OCI-LY3 (cell line): ENCODE data around the gene TACR3.
"Not testable (repeated sequence)": the region's sequence is repeated elsewhere in the genome, so short reads cannot be mapped to it uniquely, and the experiment has no call there.

Experiments used
- H2AFZ ChIP-seq: fragments of 200-600, 300-600 bp; shearing (Covaris generic); 2 replicates; pipeline ENCODE4 v1.6.0; 2014; ENCODE audit warnings: antibody characterized with exemption, low read depth, low read length
- H3K27ac ChIP-seq: fragments of 200-600, 300-600 bp; sonication (generic); 2 replicates; pipeline ENCODE4 v1.5.1; 2014; ENCODE audit warnings: mild to moderate bottlenecking, low read length, moderate library complexity, mixed read lengths
- H3K27me3 ChIP-seq: fragments of 200-600, 300-600 bp; sonication (generic); 2 replicates; pipeline ENCODE4 v1.6.1; 2014; ENCODE audit warnings: low read depth, low read length, mixed read lengths
- H3K36me3 ChIP-seq: fragments of 200-600, 300-600 bp; sonication (generic); replicated peaks from 2 replicates; pipeline ENCODE3; 2014; ENCODE audit warnings: low read depth, low read length, mixed read lengths
- H3K4me1 ChIP-seq: fragments of 300-600, 200-600 bp; sonication (generic); 2 replicates; pipeline ENCODE4 v1.6.1; 2014; ENCODE audit warnings: low read length, mixed read lengths
- H3K4me2 ChIP-seq: fragments of 200-600, 300-600 bp; sonication (generic); 2 replicates; pipeline ENCODE4 v1.6.1; 2014; ENCODE audit warnings: low read length, mixed read lengths
- H3K4me3 ChIP-seq: fragments of 300-600, 200-600 bp; sonication (generic); 2 replicates; pipeline ENCODE4 v1.5.1; 2014; ENCODE audit warnings: antibody characterized with exemption, mild to moderate bottlenecking, low read length, moderate library complexity
- H3K79me2 ChIP-seq: fragments of 300-600, 200-600 bp; shearing (Covaris generic); 2 replicates; pipeline ENCODE4 v1.6.1; 2014; ENCODE audit warnings: mild to moderate bottlenecking, low read length, mixed read lengths
- H3K9ac ChIP-seq: fragments of 300-600, 200-600 bp; shearing (Covaris generic); 2 replicates; pipeline ENCODE4 v1.6.0; 2014; ENCODE audit warnings: mild to moderate bottlenecking, low read length, moderate library complexity
- H3K9me3 ChIP-seq: fragments of 200-600, 300-600 bp; shearing (Covaris generic); 2 replicates; pipeline ENCODE4 v1.6.1; 2014; ENCODE audit warnings: low read length, mixed read lengths; ENCODE audit not compliant: insufficient read depth
- H4K20me1 ChIP-seq: fragments of 200-600, 300-600 bp; sonication (generic); 2 replicates; pipeline ENCODE4 v1.6.1; 2016; ENCODE audit warnings: low read length, mixed read lengths; ENCODE audit not compliant: insufficient read depth
- EZH2phosphoT487 ChIP-seq: fragments of 200-600 bp; shearing (Covaris generic); IDR thresholded peaks from 2 replicates; pipeline ENCODE4 v1.6.1; 2018; ENCODE audit warnings: antibody characterized with exemption, mixed run types, low read depth
- TF ChIP-seq, protein P1 (sequence below): fragments of 200-600, 300-600 bp; sonication (generic); IDR thresholded peaks from 2 replicates; pipeline ENCODE4 v1.5.1; 2014; ENCODE audit warnings: antibody characterized with exemption, low read length, low read depth

Gene TACR3

DNA sequence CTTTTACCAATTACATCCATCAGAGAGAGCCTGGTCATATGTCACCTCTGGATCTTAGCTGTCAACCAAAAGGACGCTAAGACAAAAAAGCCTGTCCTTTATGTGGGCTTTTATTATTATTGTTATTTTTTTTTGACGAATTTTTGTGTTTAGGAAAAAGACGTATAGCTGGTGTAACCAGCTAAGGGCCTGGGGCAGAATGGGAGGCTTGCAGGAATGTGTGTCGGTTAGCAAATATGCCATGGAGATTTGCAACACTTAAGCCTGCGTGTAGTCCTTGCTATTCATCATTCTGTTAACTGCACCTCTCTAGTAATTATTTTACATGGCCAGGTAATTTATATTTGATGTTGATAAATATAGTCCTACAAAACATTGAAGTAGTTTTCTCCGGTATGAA, 93.5 kb downstream of the TACR3 start:
- no peak overlapping the region for H3K27ac ChIP-seq
- H2AFZ ChIP-seq = no peak overlapping the region
- H3K4me1 ChIP-seq = no peaks in the 10 kb centered on the region
- H3K4me3 ChIP-seq = no peak overlapping the region
- no peaks in the 10 kb centered on the region for H3K27me3 ChIP-seq
- no peaks in the 10 kb centered on the region for H4K20me1 ChIP-seq
- no peaks in the 10 kb centered on the region for H3K79me2 ChIP-seq
- no peak overlapping the region for H3K9ac ChIP-seq
- no peaks in the 10 kb centered on the region for H3K9me3 ChIP-seq
- TF ChIP-seq EZH2phosphoT487 = no peak
- TF ChIP-seq, protein P1, sequence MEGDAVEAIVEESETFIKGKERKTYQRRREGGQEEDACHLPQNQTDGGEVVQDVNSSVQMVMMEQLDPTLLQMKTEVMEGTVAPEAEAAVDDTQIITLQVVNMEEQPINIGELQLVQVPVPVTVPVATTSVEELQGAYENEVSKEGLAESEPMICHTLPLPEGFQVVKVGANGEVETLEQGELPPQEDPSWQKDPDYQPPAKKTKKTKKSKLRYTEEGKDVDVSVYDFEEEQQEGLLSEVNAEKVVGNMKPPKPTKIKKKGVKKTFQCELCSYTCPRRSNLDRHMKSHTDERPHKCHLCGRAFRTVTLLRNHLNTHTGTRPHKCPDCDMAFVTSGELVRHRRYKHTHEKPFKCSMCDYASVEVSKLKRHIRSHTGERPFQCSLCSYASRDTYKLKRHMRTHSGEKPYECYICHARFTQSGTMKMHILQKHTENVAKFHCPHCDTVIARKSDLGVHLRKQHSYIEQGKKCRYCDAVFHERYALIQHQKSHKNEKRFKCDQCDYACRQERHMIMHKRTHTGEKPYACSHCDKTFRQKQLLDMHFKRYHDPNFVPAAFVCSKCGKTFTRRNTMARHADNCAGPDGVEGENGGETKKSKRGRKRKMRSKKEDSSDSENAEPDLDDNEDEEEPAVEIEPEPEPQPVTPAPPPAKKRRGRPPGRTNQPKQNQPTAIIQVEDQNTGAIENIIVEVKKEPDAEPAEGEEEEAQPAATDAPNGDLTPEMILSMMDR = no peak
- no peak overlapping the region for H3K4me2 ChIP-seq
- H3K36me3 ChIP-seq = no peaks in the 10 kb centered on the region

DNA sequence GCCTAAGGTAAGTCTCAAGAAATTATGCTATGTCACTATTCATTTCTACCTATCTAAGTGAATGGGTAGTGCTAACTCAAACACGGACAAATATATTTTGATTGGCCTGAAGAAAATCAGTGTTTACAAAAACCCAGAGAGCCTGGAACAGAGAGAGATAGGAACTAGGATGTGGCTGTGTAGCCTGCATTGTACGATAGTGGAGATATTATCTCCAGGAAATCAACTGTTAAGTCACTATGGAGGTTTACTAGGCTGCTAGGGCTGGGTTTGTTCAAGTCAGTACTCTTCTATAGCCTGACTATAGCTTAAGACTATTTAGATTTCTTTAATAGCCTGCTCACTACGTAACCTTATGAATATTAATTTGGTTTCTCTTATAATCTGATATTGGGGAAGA, 127.9 kb downstream of the TACR3 start:
- Histone ChIP-seq H3K36me3 (no peaks in the 10 kb centered on the region), H2AFZ (no peak overlapping the region), H3K9me3 (no peaks in the 10 kb centered on the region), H3K27ac (no peak overlapping the region), H3K4me1 (0 out of 2 replicates have a peak, but pooled peaks cover 2% of the 10 kb centered on the region), H3K4me2 (no peak overlapping the region), H4K20me1 (no peaks in the 10 kb centered on the region), H3K4me3 (no peak overlapping the region), H3K79me2 (no peaks in the 10 kb centered on the region), H3K27me3 (no peaks in the 10 kb centered on the region), H3K9ac (no peak overlapping the region)
- TF ChIP-seq EZH2phosphoT487 = no peak

DNA sequence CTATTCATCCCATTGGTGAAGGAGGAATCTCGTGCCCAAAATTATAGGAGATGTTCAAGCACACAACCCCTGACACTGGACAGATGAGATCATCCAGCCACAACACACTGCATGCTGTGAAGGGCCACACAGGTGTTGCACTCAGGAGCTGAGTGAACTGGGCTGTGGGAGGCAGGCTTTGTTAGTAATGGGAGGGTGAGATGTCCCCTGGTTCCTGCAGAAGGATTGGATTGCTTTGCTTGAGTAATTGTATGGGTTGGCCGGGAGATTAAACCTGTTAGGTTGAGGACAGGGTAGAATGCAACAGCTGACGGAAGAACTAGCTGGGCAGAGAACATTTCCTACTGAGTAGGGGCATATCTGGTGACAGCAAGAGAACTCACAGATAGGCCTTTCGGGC, 152.2 kb downstream of the TACR3 start:
- H4K20me1 ChIP-seq = no peaks in the 10 kb centered on the region
- no peak overlapping the region for H3K27ac ChIP-seq
- H3K36me3 ChIP-seq = no peaks in the 10 kb centered on the region
- H3K79me2 ChIP-seq = no peaks in the 10 kb centered on the region
- H3K27me3 ChIP-seq = no peaks in the 10 kb centered on the region
- H3K4me2 ChIP-seq = no peak overlapping the region
- peak overlapping the region; percentile 60 for H2AFZ ChIP-seq
- TF ChIP-seq EZH2phosphoT487 = no peak
- TF ChIP-seq, protein P1 = no peak
- H3K9me3 ChIP-seq = no peaks in the 10 kb centered on the region
- no peak overlapping the region for H3K4me3 ChIP-seq
- no peaks in the 10 kb centered on the region for H3K4me1 ChIP-seq
- H3K9ac ChIP-seq = no peak overlapping the region

DNA sequence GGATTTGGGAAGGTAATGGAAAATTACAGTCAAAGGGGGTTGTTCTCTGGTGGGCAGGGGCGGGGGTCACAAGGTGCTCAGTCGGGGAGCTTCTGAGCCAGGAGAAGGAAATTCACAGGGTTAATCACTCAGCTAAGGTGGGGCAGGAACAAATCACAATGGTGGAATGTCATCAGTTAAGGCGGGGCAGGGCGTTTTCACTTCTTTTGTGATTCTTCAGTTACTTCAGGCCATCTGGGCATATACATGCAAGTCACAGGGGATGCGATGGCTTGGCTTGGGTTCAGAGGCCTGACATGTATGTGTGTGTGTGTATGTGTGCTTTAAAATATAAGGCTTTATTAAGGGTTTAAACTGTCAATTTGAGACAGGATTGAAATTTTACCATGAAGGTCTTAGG, 160.6 kb downstream of the TACR3 start:
- not testable (repeated sequence) for H3K9ac ChIP-seq, H3K4me1 ChIP-seq, H3K27ac ChIP-seq, H3K9me3 ChIP-seq, H3K36me3 ChIP-seq, H3K4me2 ChIP-seq, H2AFZ ChIP-seq, H3K4me3 ChIP-seq, H4K20me1 ChIP-seq, H3K79me2 ChIP-seq, H3K27me3 ChIP-seq
